Stimulated activated CD4-positive, alpha-beta T cell treated with anti-CD3 and anti-CD28 coated beads, TNF-alpha, amount 100 ng/mL, for 24 hours (primary cell): Measurements from ENCODE around the gene ELK4.

Experiments used
- DNase-seq, 3 experiments: peaks; one replicate each; pipeline ENCODE4 v3.0.0-alpha.2; 2020; ENCODE audit warnings: low read depth in 3 of 3

ELK4 gene, protein sequence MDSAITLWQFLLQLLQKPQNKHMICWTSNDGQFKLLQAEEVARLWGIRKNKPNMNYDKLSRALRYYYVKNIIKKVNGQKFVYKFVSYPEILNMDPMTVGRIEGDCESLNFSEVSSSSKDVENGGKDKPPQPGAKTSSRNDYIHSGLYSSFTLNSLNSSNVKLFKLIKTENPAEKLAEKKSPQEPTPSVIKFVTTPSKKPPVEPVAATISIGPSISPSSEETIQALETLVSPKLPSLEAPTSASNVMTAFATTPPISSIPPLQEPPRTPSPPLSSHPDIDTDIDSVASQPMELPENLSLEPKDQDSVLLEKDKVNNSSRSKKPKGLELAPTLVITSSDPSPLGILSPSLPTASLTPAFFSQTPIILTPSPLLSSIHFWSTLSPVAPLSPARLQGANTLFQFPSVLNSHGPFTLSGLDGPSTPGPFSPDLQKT

DNA sequence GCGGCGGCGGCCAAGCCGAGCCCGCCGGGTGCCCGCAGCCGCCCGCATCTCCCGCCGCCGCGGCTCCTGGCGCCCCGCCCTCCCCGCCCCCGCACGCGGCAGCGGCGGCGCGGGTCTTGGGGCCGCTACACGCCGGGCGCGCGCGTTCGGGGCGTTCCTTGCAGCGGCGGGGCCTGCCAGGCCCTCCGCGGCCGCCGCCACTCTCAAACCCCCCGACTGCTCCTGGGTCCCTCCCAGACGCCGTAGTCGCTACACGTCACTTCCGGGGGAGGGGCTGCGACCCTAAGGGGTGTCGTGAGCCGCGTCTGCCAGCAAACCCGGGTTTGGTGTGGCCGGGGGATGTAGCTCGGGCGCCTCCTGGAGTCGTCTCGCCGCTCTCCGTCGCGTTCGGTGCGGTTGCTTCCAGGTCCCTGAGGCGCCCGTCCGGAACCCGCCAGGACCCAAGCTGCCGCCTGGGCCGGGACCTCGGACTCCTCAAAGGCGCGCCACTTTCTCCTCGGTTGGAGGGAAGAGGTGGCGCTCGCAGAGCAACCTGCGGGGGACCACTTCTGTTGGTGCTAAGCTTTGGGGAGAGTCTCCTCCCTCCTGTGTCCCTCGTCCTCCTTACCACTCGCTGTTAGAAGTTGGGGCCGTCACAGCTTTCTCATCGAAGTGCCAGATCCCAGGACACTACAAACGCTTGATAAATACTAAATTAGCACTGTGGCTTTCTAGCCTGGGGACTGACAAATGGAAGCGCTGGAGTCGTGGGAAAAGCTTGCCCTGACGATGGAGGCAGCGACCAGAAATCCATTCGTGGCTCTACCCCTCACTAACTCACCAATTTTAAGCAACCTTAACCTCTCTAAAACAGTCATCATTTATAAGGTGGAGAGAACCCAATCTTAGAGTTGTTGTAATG is at the start of gene ELK4:
Gene ELK4, minus strand, starts transcription at position 244 of the 901 bp plus-strand sequence. CDS start 8,129 bp downstream, outside the sequence.
- DNase-seq: peak; percentile 99 to 100 (median 99)

DNA sequence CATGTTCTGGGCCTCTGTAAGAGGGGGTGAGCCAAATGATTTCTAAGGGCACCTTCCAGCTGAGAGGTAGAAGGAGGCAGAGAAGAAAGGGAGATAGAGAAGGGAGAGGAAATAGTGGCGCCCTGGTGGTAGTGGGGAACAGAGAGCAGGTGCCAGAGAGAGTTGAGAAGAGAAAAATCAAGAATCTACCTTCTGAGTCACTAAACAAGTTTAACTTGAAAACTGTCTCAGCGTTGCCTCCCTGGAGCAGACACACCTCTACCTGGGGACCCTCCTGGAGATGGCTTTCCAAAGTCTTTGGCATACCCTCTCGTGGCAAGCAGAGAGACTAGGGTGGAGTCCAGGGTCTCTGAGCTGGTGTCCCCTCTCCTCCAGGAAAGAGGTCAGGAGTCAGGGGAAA is 49.6 kb upstream of the ELK4 start:
- no peak for DNase-seq

DNA sequence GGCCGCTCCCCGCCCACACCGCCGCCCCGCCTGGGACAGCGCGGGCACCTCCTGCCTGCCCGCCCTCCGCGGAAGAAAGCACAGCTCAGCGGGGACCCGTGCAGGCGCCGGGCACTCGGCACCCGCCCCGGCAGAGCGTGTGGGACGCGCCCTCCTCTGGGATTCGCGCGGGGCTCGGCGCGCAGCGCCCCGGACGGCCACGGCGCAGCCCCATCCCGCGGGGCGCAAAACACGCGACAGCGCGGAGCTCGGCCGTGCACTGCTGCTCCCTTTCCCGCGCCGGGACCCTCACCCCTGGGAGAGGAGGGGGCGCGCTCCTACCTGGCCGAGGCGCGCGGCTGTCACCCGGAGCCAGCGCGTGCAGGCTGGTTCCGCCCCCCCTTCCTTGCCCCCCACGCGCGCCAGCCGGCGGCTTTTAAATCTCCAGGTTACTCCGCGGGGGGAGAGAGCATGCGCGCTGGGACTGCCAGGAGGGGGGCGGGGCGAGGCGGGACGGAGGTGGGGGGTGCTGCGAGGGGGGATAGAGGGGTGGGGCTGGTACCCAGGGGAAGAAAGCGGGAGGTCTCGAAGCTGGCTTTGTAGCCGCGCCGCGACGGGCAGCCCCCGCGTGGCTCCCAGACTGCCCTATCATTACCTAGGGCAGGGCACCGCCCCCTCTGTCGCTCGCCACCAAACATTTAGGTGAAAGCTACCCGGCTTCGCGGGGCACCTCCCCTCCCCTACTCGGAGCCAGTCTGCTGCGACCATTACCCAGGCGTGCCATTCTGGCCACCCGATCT is 48.5 kb upstream of the ELK4 start, which contains the start of gene SLC45A3:
Gene SLC45A3, minus strand, starts transcription at position 437 of the 779 bp plus-strand sequence. CDS start 15,853 bp downstream, outside the sequence.
- DNase-seq: peak in 1 of 3 experiments; percentile 38

DNA sequence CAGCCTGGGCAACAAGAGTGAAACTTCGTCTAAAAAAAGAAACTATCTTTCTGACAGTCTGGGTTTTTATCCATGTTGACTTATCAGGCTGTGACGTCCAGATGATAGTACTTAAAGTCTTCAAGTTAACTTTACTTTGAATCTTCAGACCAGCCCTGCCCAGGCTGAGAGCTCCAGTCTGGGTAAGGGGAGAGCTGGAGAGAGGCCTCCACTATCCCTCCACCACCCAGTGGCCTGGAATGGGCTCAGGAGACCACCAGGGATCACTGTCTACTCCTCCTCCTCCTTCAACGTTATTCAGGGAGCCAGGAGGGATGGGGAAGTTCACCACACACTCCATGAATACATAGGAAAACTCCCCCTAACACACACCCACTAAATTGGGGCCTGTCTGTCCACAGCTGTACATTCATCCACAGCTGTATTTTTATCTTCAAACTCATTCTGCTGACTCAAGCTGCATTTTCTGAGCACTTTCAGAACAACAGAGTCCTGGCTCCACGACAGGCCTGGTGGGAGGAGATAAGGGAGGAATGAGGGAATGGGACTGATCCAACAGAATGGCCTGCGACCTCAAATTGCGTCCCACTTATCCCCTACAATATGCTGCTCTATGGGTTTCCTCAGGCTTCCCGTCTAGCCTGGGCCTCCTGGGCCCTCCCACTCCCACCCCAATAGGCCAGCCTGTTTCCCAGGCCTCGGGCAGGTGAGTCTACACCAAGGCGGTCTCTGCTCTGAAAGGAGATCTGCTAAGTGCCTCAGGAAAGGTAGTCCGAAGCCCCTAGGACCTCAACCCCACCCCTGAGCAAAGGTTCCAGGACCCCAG is 46.7 kb upstream of the ELK4 start:
- no peak for DNase-seq

DNA sequence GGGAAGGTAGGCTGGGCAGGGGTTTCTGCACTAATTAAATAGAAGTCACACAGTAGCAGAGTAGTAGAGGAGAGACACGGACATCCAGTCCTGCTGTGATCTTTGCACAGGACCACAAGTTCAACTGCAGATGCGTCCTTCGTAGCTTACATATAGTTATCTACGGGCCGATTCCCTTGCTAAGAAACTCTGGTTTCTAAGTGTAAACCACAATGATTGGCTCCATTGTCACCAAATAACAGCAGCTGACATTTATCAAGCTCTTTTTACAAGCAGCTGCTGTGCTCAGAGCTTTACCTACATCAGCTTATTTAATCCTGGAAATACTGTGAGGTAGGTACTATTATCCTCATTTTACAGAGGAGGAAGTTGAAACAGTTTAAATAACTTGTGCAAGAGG is 45.4 kb upstream of the ELK4 start:
- DNase-seq: no peak

DNA sequence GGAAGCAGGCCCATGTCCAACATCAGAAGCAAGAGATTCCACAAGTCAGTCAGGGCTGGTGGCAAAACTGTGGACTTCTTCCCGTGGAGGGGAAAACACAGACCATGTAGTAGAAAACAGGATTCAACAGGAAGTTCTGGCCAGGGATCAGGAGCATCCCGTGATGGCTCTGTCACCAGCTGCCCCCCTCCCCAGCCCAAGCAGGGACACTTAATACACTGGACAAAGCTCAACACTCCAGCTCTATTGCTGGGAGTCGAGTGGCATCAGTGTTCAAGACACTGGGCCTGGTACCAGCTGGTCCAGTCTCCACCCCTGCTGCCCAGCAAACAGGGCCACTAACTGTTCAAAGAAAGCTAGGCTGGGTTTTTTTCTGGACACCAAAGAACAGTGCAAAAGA is 44.8 kb upstream of the ELK4 start:
- DNase-seq: no peak

DNA sequence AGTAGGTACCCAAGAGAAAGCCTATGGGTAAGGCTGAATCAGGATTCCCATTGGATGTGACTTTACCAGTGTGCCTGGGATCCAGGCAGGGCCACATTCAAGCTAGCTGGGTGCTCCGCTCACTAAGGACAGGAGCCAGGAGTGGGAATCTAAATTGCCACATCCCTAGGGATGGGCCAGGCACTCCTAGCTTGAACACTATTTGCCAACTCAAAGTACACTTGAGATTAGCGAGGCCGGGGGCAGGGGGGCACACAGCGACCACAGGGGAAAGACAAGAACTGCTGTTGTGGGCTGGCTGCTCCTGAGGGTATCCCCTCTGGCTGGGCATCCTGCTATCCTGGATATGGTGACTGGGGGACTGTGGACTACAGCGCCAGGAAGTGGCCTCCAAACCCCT is 44.2 kb upstream of the ELK4 start:
- DNase-seq: no peak

DNA sequence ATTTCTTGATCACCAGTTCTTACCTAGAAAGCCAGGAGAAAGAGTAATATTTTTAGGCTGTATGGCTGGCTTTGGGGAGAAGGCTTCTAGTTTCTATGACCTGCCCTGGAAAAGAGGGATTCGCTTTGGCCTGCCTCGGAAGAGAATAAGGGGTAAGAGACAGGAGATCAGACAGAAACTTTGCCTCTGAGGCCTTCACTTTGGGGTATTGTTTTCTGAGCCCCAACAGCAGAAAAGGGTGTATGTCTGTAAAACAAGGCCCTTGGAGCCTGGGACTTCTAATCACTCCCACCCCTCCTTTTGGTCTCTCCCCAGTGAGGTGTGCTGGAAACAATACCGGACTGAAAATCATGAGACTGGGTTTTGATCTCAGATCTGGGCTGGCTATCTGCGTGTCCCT is 43.4 kb upstream of the ELK4 start:
- DNase-seq: no peak

DNA sequence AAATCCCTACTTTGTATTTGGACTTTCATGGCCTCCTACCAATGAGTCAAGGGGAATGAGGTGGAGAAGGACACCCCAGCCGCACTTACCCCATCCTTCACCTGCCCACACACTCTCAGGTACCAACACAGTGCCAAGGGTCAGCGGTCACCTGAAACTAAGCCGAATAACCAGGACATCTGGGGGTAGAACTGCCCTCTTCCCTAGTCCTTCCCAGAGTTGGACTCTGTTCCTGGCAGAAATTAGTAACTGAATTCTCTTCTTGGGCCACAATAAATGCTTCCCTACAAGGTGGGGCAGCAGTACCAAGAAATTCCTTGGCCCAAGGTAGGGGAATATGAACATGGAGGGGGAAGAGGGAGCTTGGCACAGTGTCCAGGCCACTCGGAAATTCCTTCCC is 41.2 kb upstream of the ELK4 start:
- DNase-seq: no peak

DNA sequence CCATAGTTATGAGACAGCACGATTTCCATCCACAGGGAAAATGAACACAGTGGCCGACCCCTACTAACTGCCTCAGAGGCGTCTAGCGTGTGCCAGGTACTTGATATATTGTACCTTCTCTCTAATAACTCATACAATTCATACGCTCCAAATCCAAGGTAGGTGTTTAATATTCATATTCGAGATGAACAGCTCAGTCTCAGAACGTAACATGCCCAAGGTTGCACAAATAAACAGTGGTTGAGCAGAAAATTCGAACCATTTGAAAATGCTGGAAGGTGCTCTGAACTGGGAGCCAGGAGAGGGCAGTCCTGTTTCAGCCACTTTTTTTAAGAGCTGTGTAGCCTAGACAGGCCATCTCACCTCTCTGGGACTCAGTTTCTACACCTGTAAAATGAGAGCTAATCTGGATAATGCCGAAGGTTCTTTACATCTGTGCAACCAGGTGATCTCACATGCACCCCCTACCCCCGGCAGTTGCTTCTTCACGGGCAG is 40.6 kb upstream of the ELK4 start:
- no peak for DNase-seq

DNA sequence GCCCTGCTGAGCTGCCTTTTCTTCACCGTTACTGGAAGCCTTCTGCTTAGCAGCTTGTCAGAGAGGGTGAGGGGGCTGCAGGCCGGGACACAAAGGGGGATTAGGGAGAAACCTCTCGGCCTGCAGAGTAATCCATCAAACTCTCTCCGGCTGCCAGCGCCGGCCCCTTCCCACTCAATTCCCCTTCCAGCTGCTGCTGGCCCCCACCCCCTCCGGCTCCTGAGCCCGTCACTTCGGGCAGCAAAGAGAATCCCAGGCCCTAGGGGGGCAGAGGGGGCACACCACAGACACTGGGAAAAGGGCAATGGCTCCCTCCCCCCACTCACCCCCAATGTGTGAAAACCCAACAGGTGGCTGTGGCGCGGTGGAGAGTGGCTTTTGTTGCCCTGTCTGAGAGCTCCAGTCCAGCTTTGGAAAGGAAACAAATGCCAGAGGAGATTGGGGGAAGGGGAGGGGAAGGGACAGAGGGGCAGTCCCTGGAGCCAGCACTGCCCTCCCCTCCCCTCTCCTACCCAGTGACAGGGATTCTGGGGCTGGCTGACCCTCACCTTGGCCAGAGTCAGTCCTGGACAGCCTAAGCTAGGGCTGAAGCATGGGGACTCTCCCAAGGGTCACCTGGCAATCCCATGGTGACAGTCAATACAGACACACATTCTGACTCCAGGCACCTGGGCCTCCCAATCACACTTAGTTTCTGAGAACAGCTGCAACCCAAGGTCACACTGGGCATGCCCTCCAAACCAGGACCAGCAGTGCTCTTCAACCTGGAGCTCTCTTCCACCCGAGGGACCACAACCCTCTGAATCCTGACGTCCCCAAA is 39.0 kb upstream of the ELK4 start:
- DNase-seq: no peak

DNA sequence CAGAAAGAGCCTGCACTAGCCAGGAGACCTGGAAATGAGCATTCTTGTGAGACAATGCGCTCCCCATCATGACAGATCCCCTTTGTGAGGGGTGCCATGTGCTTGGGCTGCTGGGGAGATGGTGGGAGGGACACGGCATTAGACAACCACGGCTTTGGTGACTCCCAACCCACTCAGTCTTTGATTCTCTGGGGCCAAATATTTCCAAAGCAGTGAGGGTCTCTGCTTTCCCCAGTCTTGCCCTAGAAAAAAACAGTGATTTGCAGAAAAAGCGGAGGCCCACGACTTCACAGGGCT is 38.3 kb upstream of the ELK4 start:
- DNase-seq: no peak

DNA sequence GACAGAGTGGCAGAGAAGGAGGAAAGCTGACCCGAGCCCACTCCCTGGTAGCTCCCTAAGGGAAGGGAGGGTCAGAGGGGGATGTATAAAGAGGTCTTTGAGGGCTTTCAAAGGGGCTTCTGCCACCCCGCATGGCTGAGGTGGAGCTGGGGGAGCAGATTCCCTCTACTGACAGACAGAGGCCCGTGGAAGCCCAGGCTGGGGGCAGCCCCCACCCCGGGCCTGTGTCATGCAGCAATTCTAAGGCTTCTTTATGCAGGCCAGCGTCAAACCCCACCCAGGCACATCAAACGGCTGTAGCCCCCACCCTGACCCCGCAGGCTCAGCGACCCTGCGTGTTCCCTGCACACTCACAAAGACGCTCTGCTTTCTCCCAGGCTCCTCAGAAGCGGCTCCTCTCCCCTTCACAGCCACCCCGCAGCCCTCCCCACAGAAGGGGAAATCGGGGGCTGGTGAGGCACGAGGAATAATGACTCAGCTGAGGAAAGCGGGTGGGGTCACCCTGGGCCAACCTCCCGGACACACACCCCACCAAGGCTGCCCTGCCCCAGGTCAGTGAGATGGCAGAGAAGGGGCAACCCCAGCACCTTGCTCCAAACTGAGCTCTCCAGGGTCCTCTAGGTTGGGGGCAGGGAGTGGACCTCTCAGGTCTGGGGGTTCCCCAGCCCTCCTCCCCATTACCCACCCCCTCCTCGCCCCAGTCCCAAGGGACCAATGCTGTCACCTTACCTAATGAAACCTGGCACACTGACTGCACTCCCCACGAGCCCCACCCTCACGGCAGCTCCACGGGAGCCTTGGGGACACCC is 37.7 kb upstream of the ELK4 start:
- DNase-seq: no peak

DNA sequence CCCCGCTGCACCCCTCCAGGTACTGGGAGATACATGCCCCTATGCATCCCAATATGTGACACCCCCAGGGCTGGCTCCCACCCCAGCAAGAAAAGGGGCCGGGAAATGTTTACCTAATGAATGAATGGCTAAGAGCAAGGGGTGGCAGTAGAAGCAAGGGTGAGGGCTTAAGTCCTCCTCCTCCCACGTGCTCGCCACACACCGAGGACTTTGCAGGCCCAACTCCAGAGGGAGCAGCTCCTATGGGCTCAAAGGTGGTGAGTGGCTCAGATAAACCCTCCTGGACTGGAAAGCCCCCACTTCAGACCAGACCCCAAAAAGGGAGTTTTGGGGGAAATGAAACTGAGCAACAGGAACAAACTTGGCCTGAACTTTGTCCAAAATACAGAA is 37.1 kb upstream of the ELK4 start:
- no peak for DNase-seq

DNA sequence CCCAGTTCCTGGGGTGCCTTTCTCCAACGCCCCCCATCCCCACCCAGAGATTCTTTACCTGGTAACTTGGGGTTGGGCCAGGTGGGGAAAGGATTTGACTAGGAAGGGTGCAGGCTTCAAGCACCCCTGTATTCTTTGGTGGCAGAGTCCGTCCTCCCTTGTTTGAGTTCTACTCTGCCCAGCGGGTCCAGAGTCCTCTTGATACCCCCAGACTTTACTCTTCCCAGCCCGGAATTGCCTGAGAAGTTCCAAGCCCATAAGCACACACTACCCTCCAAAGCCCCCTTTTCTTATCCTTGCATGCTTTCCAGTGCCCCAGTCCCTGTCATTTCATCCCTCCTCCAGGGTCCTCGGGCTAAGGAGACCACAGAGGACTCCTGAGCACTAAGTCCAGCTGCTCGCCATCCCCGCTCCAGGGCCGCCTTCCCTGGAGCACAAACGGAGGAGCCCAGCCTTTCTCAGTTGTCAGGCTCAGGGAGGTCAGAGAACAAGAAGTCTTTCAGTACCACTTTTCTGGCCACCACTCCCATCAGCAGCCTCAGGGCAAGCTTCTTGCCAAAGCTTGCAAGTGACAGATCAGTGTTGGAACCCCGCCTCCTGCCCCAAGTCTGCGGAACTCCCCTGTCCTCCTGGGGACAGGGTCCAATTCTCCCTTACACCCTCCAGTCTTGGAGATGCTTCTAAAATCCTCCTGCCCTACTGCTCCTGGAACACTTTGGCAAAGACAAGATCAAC is 36.3 kb upstream of the ELK4 start:
- no peak for DNase-seq

DNA sequence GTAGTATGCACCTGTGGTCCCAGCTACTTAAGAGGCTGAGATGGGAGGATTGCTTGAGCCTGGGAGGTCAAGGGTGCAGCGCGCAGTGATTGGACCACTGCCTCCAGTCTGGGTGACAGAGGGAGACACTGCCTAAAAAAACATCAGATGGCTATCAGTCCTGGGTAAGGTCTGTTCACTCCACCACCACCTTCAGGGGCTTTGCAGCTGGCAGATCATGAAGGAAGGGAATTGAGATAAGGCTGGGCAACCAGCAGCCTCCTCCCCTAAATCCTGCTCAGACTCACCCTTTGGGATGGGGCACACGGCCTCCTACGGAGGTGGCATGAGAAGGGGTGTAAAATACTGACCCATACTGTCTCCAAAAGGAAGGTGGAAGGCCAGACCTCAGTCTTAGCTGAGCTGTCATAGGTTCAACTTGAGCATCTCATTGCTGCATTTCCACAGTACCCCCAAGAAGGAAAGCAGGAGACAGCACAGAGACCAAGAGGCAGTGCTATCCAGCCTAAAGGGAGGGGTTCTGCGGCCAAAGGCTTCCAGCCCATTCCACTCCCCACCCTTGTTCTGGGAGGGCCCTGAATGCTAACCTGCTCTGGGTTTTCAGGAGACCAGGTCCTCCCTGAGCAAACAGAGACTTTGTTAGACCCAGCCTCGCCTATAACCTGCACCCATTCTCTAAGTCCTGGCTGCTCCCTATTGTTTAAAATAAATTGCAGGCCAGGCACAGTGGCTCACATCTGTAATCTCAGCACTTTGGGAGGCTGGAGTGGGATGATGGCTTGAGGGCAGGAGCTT is 34.8 kb upstream of the ELK4 start:
- no peak for DNase-seq

DNA sequence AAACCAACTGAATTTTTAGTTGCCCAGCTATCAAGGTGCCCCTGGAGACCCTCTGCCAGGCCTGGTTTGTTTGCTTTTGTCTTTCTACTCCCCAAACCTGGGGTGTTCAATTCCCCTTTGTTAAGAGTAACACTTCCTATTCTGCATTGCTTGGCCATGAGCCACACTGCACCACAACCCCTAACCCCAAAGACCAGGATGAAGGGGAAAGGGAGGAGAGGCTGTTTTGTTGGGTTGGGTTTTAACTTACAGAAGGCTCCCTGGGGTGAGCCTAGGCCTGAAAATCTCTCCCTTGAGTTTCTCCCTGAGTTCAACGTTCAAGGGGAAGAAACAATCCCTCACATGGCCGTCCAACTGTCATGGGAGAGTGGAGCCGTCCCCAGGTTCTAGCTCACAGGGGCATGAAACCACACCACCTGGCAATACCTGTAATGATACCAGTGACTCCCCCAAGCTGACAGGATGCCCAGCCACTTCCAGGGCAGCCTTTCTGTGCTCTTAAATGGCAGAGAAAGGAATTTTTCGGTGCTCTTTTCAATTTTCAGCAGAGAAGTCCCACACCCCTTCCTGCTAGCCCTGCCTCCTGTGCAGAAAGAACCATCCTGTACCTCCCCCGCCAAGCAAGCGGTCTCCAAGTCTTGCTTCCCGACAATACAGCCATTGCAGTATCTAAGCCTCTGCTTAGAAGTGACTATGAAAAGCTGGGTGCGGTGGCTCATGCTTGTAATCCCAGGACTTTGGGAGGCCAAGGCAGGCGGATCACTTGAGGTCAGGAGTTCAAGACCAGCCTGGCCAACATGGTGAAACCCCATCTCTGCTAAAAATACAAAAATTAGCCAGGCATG is 33.6 kb upstream of the ELK4 start:
- DNase-seq: no peak
